A549 (cell line): ENCODE results near the gene ABCB8. TPM values are rescaled to one million over a fixed set of nuclear protein-coding genes. Genes with fewer than 3 reads are reported as not detected.

Experiments
- ATAC-seq, 2 experiments: fragments of 200-7000 bp in 1 of 2; fragments of >200 bp in 1 of 2; cut with Nextera tagmentation in 1 of 2; cut with Tn5 transposase in 1 of 2; 3 replicates each; pipeline versions ENCODE4 v1.8.0 to v1.9.1; 2018 to 2020; ENCODE audit warnings: mild to moderate bottlenecking in 1 of 2, moderate library complexity in 1 of 2
- CTCF ChIA-PET: fragments of 300-600 bp; sonication (Branson Sonifier 250); formaldehyde crosslinking; extraction: SDS; loops from one replicate; lab custom pipeline; 2021; ENCODE audit warnings: antibody characterized with exemption, inconsistent platforms; lab: Yijun Ruan, JAX
- POLR2A ChIA-PET: fragments of 350-600 bp; formaldehyde crosslinking; extraction: SDS; loops from one replicate; lab custom pipeline; 2021; ENCODE audit warnings: antibody characterized with exemption, inconsistent platforms; lab: Yijun Ruan, JAX
- DNase-seq, 2 experiments: peaks; one replicate each; pipeline versions ENCODE4 v3.0.0 to v3.0.0-alpha.2; 2011 to 2016; ENCODE audit warnings: low read depth in 1 of 2, low spot score in 1 of 2
- FAIRE-seq: peaks from 2 replicates; lab custom pipeline; 2011; peaks lifted over from hg19 to GRCh38; lab: Jason Lieb, UNC
- H3K27ac ChIP-seq, 2 experiments: fragments of >200 bp; sonication (Bioruptor Twin); formaldehyde crosslinking; 3 replicates each; pipeline ENCODE4 v1.5.1; 2016 to 2017
- H3K4me1 ChIP-seq: fragments of >200 bp; sonication (Bioruptor Twin); formaldehyde crosslinking; 3 replicates; pipeline ENCODE4 v1.6.1; 2016
- H3K4me2 ChIP-seq: fragments of >200 bp; sonication (Bioruptor Twin); formaldehyde crosslinking; 3 replicates; pipeline ENCODE4 v1.6.1; 2016
- H3K4me3 ChIP-seq: fragments of >200 bp; sonication (Bioruptor Twin); formaldehyde crosslinking; 3 replicates; pipeline ENCODE4 v1.5.1; 2016
- H3K9me3 ChIP-seq: fragments of >200 bp; sonication (Bioruptor Twin); formaldehyde crosslinking; 3 replicates; pipeline ENCODE4 v1.6.1; 2016
- ATOH8 ChIP-seq: fragments of 250-450 bp; sonication (Bioruptor Pico); IDR thresholded peaks from 2 replicates; pipeline ENCODE4 v1.5.0; 2020; ENCODE audit warnings: low read depth, mild to moderate bottlenecking, moderate library complexity
- BCL3 ChIP-seq: fragments of >200 bp; sonication (Bioruptor Twin); formaldehyde crosslinking; IDR thresholded peaks from 3 replicates; pipeline ENCODE4 v1.6.1; 2016
- CHD2 ChIP-seq: fragments of 150-350 bp; IDR thresholded peaks from 2 replicates; pipeline ENCODE4 v1.6.1; 2014; ENCODE audit warnings: low read length; ENCODE audit not compliant: partially characterized antibody
- EHF ChIP-seq: fragments of 250-450 bp; sonication (Bioruptor Pico); IDR thresholded peaks from 2 replicates; pipeline ENCODE4 v1.5.0; 2020; ENCODE audit warnings: mild to moderate bottlenecking
- ELK1 ChIP-seq: fragments of 150-350 bp; IDR thresholded peaks from 2 replicates; pipeline ENCODE4 v1.6.1; 2014; ENCODE audit warnings: low read depth, mild to moderate bottlenecking, low read length
- ESRRA ChIP-seq: fragments of 150-350 bp; IDR thresholded peaks from 2 replicates; pipeline ENCODE4 v1.6.1; 2014; ENCODE audit warnings: mild to moderate bottlenecking, low read length, borderline replicate concordance
- GATA3 ChIP-seq: IDR thresholded peaks from 2 replicates; pipeline ENCODE4 v1.6.1; 2012; ENCODE audit warnings: borderline replicate concordance
- HDAC2 ChIP-seq: fragments of 200-600 bp; sonication (generic); IDR thresholded peaks from 2 replicates; pipeline ENCODE4 v1.6.1; 2016
- HMGXB4 ChIP-seq: fragments of 250-450 bp; sonication (Bioruptor Pico); IDR thresholded peaks from 2 replicates; pipeline ENCODE4 v1.5.0; 2021; ENCODE audit warnings: mild to moderate bottlenecking, moderate library complexity, borderline replicate concordance
- HOXB5 ChIP-seq: fragments of 250-450 bp; sonication (Bioruptor Pico); IDR thresholded peaks from 2 replicates; pipeline ENCODE4 v1.5.0; 2020; ENCODE audit warnings: mild to moderate bottlenecking, moderate library complexity
- KDM5A ChIP-seq: fragments of 200-600 bp; sonication (generic); IDR thresholded peaks from 2 replicates; pipeline ENCODE4 v1.6.1; 2016; ENCODE audit warnings: antibody characterized with exemption, mild to moderate bottlenecking
- MAX ChIP-seq: IDR thresholded peaks from 2 replicates; pipeline ENCODE4 v1.6.1; 2012
- MAZ ChIP-seq: fragments of 150-350 bp; IDR thresholded peaks from 2 replicates; pipeline ENCODE4 v1.6.1; 2014; ENCODE audit warnings: antibody characterized with exemption, low read depth, low read length, borderline replicate concordance
- NFE2L2 ChIP-seq: fragments of 150-350 bp; conservative IDR thresholded peaks from 2 replicates; pipeline ENCODE4 v1.6.1; 2014; ENCODE audit warnings: low read length
- NPAS2 ChIP-seq: fragments of 250-450 bp; sonication (Bioruptor Pico); IDR thresholded peaks from 2 replicates; pipeline ENCODE4 v1.8.0; 2022; ENCODE audit warnings: mild to moderate bottlenecking, moderate library complexity, borderline replicate concordance
- NR3C1 ChIP-seq: fragments of >200 bp; sonication (Bioruptor Twin); formaldehyde crosslinking; IDR thresholded peaks from 3 replicates; pipeline ENCODE4 v1.6.1; 2017
- POLR2A ChIP-seq: IDR thresholded peaks from 2 replicates; pipeline ENCODE4 v1.6.1; 2012; ENCODE audit warnings: mild to moderate bottlenecking, low read length
- POLR2AphosphoS2 ChIP-seq: conservative IDR thresholded peaks from 2 replicates; pipeline ENCODE4 v1.6.1; 2012; ENCODE audit warnings: low read length, improper control_type of control experiment, inconsistent platforms
- REST ChIP-seq: fragments of 200-600 bp; sonication (generic); IDR thresholded peaks from 2 replicates; pipeline ENCODE4 v1.6.1; 2016; ENCODE audit warnings: antibody characterized with exemption, mild to moderate bottlenecking, moderate library complexity
- RNF2 ChIP-seq: fragments of 200-600 bp; sonication (generic); IDR thresholded peaks from 2 replicates; pipeline ENCODE4 v1.6.1; 2016; ENCODE audit warnings: low read depth, mild to moderate bottlenecking, antibody characterized with exemption, moderate library complexity, borderline replicate concordance
- USF2 ChIP-seq: fragments of 450-650 bp; IDR thresholded peaks from 2 replicates; pipeline ENCODE4 v1.6.1; 2014; ENCODE audit warnings: antibody characterized with exemption
- ZFP36 ChIP-seq: fragments of 450-650 bp; IDR thresholded peaks from 2 replicates; pipeline ENCODE4 v1.6.1; 2014; ENCODE audit warnings: borderline replicate concordance; ENCODE audit not compliant: partially characterized antibody
- ZNF302 ChIP-seq: fragments of 250-450 bp; sonication (Bioruptor Pico); IDR thresholded peaks from 2 replicates; pipeline ENCODE4 v1.9.0; 2021; ENCODE audit warnings: inconsistent platforms, mild to moderate bottlenecking, moderate library complexity
- ZSCAN20 ChIP-seq: fragments of 250-450 bp; sonication (Bioruptor Pico); IDR thresholded peaks from 2 replicates; pipeline ENCODE4 v1.8.0; 2022; ENCODE audit warnings: mild to moderate bottlenecking, moderate library complexity
- WGBS: methylation state at CpG from one replicate; pipeline ENCODE4 v1.1.6; 2017; ENCODE audit errors: missing lambda C conversion rate; 5-methylcytosine and 5-hydroxymethylcytosine counted together
- polyA plus RNA-seq, 4 experiments: library from polyadenylated mRNA; depleted of rRNA in 3 of 4; stranded (reverse); fragments of >200 nt; fragmentation: RNase III in 1 of 4; extraction: RNeasy Plus Mini Kit Qiagen cat#74134 plus additional on column Dnase treatment in 1 of 4; gene quantifications; 2 replicates in 3 of 4; 3 replicates in 1 of 4; pipeline ENCODE4 v1.2.3, GENCODE V29; 2011 to 2017

The ABCB8 gene
- polyA plus RNA-seq, 2 of the 4 experiments (the other 2 are of a cell fraction): 19.6 to 41.1 TPM

- ChIA-PET CTCF (interaction anchor here (1.0 to 2.3 kb wide), 9 partner anchors 9 to 107 kb away, joined by 3 to 12 read pairs (median 5); partner anchors contain the start of gene ATG9B), POLR2A (no interaction called here)
- no peak overlapping the region for H3K4me3 ChIP-seq
- DNase-seq (no peak), FAIRE-seq (no peak), ATAC-seq (no peak)
- H3K9me3 ChIP-seq: no peaks in the 10 kb centered on the region
- no peak overlapping the region for H3K27ac ChIP-seq
- H3K4me2 ChIP-seq: no peak overlapping the region
- 63% methylated on average over 8 of the region's 26 CpGs for WGBS
- TF ChIP-seq CHD2 (no peak), ESRRA (no peak), POLR2A (no peak), EHF (CRISPR knock-in tag) (no peak), RNF2 (no peak), MAX (no peak), HDAC2 (no peak)
- peaks cover 24% of the 10 kb centered on the region; the same call in 2 of the 3 replicates for H3K4me1 ChIP-seq
Measured at GRCh38 chr7:151013356-151013732, 14.9 kb upstream of the ABCB8 start.

- CTCF ChIA-PET: interaction anchor here (0.6 to 1.9 kb wide), 9 partner anchors 10 to 726 kb away, joined by 3 to 10 read pairs (median 4); partner anchors contain the start of genes ATG9B and NOS3
- DNase-seq (no peak), ATAC-seq (no peak), FAIRE-seq (no peak)
- WGBS: 88% methylated on average over 40 of the region's 55 CpGs
- Histone ChIP-seq H3K4me1 (peaks cover 29% of the 10 kb centered on the region; the same call in 2 of the 3 replicates), H3K4me3 (no peak overlapping the region), H3K27ac (no peak overlapping the region), H3K4me2 (no peak overlapping the region), H3K9me3 (no peaks in the 10 kb centered on the region)
- POLR2A ChIA-PET: interaction anchor here (0.6 kb wide), 1 partner anchor 96 kb away, joined by 5 read pairs; no protein-coding TSS in a partner anchor
- no peak for TF ChIP-seq MAZ
- TF ChIP-seq HOXB5 (CRISPR knock-in tag): no peak
- no peak for TF ChIP-seq NR3C1
- no peak for TF ChIP-seq MAX
- TF ChIP-seq REST: no peak
- TF ChIP-seq ZNF302 (CRISPR knock-in tag): no peak
- TF ChIP-seq NFE2L2: no peak
- TF ChIP-seq GATA3: no peak
- no peak for TF ChIP-seq HMGXB4
- no peak for TF ChIP-seq BCL3
- no peak for TF ChIP-seq USF2
- no peak for TF ChIP-seq ZSCAN20 (CRISPR knock-in tag)
- no peak for TF ChIP-seq ZFP36
- no peak for TF ChIP-seq EHF (CRISPR knock-in tag)
- no peak for TF ChIP-seq NPAS2 (CRISPR knock-in tag)
- no peak for TF ChIP-seq ATOH8
- TF ChIP-seq KDM5A: no peak
- no peak for TF ChIP-seq RNF2
- no peak for TF ChIP-seq POLR2AphosphoS2
- TF ChIP-seq ELK1: no peak
Measured at GRCh38 chr7:151013733-151014497, 14.3 kb upstream of the ABCB8 start.
